Vagina (tissue), 2 donors: ENCODE results near the gene UBXN2A.

Experiments used
- CTCF ChIP-seq, 3 experiments: fragments of 450-650 bp in 2 of 3; fragments of 200-600 bp in 1 of 3; sonication (generic) in 1 of 3; IDR thresholded peaks; one replicate each; pipeline ENCODE4 v1.5.1; 2017 to 2019; ENCODE audit warnings: antibody characterized with exemption in 3 of 3, mild to moderate bottlenecking in 2 of 3, moderate library complexity in 2 of 3
- POLR2A ChIP-seq, 2 donors: fragments of 450-650 bp; IDR thresholded peaks; one replicate each; pipeline ENCODE4 v1.6.1; 2017; ENCODE audit warnings: antibody characterized with exemption in 2 of 2, mild to moderate bottlenecking in 2 of 2, moderate library complexity in 2 of 2
- POLR2AphosphoS5 ChIP-seq, 2 donors: sonication (generic); formaldehyde crosslinking; IDR thresholded peaks; one replicate each; pipeline ENCODE4 v1.9.0; 2017; ENCODE audit warnings: antibody characterized with exemption in 2 of 2, mild to moderate bottlenecking in 2 of 2, low read depth in 1 of 2; ENCODE audit not compliant: insufficient read depth in 1 of 2

GRCh38 chr2:24016853-24017703 is 76.8 kb downstream of the UBXN2A start:
- TF ChIP-seq POLR2A (IDR thresholded peaks at IDR 0.05): no peak
- no peak for TF ChIP-seq CTCF (IDR thresholded peaks at IDR 0.05)
- no peak for TF ChIP-seq POLR2AphosphoS5 (IDR thresholded peaks at IDR 0.05; ENCODE audit: insufficient read depth in 1 of 2, low read depth in 1 of 2)
